Keratinocyte (primary cell): ENCODE data around the gene ALDH1L1.

ENCODE experiments used
- CTCF ChIP-seq, 3 experiments: IDR thresholded peaks in 1 of 3; conservative IDR thresholded peaks in 1 of 3; optimal IDR thresholded peaks in 1 of 3; 2 replicates in 2 of 3; 3 replicates in 1 of 3; pipeline versions ENCODE3 to v1.5.1; 2011; ENCODE audit warnings: low read length in 3 of 3, mild to moderate bottlenecking in 3 of 3, moderate library complexity in 2 of 3, control low read depth in 1 of 3, inconsistent platforms in 1 of 3; ENCODE audit not compliant: insufficient read depth in 2 of 3; ENCODE audit errors: extremely low read depth in 1 of 3
- EZH2 ChIP-seq: IDR thresholded peaks from one replicate; pipeline ENCODE4 v1.6.1; 2012; ENCODE audit warnings: inconsistent platforms, mild to moderate bottlenecking, low read length, moderate library complexity

DNA sequence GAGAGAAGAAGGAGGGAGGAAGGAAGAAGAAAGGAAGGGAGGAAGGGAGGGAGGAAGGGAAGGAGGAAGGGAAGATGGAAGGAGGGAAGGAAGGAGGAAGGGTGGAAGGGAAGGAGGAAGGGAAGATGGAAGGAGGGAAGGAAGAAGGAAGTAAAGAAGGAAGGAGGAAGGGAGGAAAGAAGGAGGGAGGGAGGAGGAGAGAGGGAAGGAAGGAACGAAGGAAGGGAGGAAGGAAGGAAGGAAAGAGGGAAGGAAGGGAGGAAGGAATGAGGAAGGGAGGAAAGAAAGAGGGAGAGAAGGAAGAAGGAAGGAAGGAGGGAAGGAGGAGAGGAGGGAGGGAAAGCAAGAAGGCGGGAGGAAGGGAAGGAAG lies 31.8 kb upstream of the ALDH1L1 start:
- TF ChIP-seq CTCF (optimal IDR thresholded peaks at IDR 0.05 in 1 of 3, IDR thresholded peaks at IDR 0.05 in 1 of 3, conservative IDR thresholded peaks at IDR 0.05 in 1 of 3; ENCODE audit: extremely low read depth in 1 of 3, insufficient read depth in 2 of 3, low read length in 3 of 3), result no peak
- no peak for TF ChIP-seq EZH2
